ENCODE data around the gene NAALADL2. TPM values are rescaled to one million over a fixed set of nuclear protein-coding genes. Genes with fewer than 3 reads are reported as not detected.
"Not testable (repeated sequence)": the region's sequence is repeated elsewhere in the genome, so short reads cannot be mapped to it uniquely, and the experiment has no call there.

NAALADL2 gene
- total RNA-seq, 1 donor: 13.4 TPM

DNA sequence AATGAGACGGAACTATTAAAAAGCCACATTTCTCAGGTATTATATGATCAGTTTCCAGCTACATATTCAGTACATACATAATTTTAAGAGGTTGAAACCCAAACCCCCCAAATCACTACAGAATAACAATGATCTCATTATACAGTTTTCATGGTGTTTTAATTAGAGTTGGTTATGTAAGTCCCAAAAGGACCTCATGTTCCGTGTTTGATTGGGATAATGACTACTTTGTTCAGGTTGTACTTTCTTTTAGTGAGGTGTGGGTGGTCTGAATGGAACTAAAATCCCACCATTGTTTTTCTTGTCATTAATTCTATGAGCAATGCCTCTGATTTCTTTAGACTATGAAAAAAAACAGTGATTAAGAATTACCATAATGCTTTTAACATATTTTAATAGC, 905.6 kb downstream of the NAALADL2 start:
- TF ChIP-seq CTCF (IDR thresholded peaks at IDR 0.05; ENCODE audit: insufficient read depth, low read depth, low read length): no peak
- DNase-seq (ENCODE audit: low read depth): no peak
- H3K4me3 ChIP-seq (ENCODE audit: low read depth, low read length): no peak overlapping the region

DNA sequence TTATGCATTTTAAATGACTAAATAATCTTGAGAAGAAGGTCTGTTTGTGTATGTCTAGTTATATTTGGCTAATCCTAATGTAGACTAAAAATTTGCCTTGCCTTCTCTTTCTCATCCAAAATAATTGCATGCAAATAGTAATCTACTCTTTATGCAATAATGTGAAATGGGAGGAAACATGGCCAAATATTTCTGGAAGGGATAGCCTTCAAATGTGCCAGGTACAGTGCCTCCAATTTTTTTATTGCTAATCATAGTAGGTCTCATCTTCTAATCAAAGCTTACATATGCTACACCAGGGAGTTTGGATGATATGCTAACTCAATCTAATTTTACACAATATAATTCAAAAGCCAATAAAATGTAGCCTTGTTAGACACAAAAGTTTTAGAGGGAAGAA, 911.3 kb downstream of the NAALADL2 start:
- H3K4me3 ChIP-seq (ENCODE audit: low read depth, low read length): no peak overlapping the region
- no peak for TF ChIP-seq CTCF (IDR thresholded peaks at IDR 0.05; ENCODE audit: insufficient read depth, low read depth, low read length)
- DNase-seq (ENCODE audit: low read depth): no peak

- DNase-seq (ENCODE audit: low read depth): peak; percentile 24
- TF ChIP-seq CTCF (IDR thresholded peaks at IDR 0.05; ENCODE audit: insufficient read depth, low read depth, low read length): no peak
- H3K4me3 ChIP-seq (ENCODE audit: low read depth, low read length): no peak overlapping the region
Measured at GRCh38 chr3:175777495-175777894, 918.4 kb downstream of the NAALADL2 start.

- TF ChIP-seq CTCF (IDR thresholded peaks at IDR 0.05; ENCODE audit: insufficient read depth, low read depth, low read length): no peak
- no peak overlapping the region for H3K4me3 ChIP-seq (ENCODE audit: low read depth, low read length)
- no peak for DNase-seq (ENCODE audit: low read depth)
Measured at GRCh38 chr3:175777965-175778364, 918.8 kb downstream of the NAALADL2 start.

GRCh38 chr3:175778994-175779393, 919.9 kb downstream of the NAALADL2 start:
- DNase-seq (ENCODE audit: low read depth): no peak
- no peak for TF ChIP-seq CTCF (IDR thresholded peaks at IDR 0.05; ENCODE audit: insufficient read depth, low read depth, low read length)
- no peak overlapping the region for H3K4me3 ChIP-seq (ENCODE audit: low read depth, low read length)

DNA sequence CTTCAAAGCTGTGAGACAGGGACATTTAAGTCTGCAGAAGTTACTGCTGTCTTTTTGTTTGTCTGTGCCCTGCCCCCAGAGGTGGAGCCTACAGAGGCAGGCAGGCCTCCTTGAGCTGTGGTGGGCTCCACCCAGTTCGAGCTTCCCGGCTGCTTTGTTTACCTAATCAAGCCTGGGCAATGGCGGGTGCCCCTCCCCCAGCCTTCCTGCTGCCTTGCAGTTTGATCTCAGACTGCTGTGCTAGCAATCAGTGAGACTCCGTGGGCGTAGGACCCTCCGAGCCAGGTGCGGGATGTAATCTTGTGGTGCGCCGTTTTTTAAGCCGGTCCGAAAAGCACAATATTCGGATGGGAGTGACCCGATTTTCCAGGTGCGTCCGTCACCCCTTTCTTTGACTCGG, 928.0 kb downstream of the NAALADL2 start:
- H3K4me3 ChIP-seq (ENCODE audit: low read depth, low read length); DNase-seq (ENCODE audit: low read depth): not testable (repeated sequence)

DNA sequence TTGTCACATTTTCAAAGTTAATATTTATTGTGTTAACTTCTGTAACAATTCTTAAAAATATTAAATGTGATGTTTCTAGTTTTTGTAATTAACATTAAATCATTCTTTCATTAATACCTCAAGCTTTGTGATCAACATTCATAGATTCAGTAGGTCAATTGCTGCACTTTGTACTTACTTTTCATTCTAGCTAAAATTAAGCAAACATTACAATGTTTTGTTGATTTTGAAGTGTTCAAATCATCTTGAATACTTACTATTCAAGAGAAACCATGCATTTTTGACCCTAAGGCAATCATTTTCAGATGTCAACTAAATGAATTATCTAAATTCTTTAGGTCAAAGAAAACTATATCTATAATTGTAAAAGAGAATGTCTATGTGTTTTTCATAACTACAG, 933.1 kb downstream of the NAALADL2 start:
- H3K4me3 ChIP-seq (ENCODE audit: low read depth, low read length): no peak overlapping the region
- TF ChIP-seq CTCF (IDR thresholded peaks at IDR 0.05; ENCODE audit: insufficient read depth, low read depth, low read length): no peak
- no peak for DNase-seq (ENCODE audit: low read depth)

Data from fibroblast of villous mesenchyme (primary cell).